GM19397 (cell line): ENCODE results near the gene VSTM4.

Experiments
- ATAC-seq: cut with Tn5 transposase; IDR thresholded peaks from one replicate; pipeline ENCODE4 v1.9.1; 2021; ENCODE audit warnings: mild to moderate bottlenecking, moderate library complexity; ENCODE audit not compliant: unreplicated experiment

Gene VSTM4

DNA sequence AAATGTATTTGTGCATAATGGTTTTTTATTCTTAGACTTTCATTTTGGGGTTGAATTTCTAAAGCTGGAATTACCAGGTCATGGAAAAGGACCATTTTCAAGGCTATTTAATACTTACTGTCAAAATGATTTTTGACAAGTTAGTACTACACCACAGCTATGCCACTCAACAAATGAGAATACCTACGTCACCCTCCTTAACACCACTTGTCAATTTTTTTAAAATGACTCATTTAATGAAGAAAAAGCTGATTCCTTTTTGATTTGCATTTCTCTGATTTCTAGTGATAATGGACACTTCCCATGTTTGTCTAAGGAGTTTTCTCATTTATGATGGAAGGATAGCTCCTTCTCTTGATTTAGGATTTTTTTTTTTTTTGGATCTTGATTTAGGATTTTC is 63.3 kb downstream of the VSTM4 start:
- ATAC-seq = no peak

DNA sequence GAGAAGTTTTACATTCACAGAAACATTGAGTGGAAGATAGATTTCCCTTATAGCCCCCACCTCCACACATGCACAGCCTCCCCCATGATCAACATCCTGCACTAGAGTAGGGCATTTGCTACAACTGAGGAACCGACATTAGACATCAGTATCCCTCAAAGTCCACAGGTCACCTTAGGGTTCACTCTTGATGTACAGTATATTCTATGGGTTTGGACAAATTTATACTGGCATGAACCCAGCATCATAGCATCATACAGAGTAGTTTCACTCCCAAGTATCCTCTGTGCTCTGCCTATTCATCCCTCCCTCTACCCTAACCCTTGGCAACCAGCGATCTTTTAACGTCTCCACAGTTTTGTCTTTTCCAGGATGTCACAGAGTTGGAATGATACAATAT is 64.4 kb downstream of the VSTM4 start:
- ATAC-seq = no peak

DNA sequence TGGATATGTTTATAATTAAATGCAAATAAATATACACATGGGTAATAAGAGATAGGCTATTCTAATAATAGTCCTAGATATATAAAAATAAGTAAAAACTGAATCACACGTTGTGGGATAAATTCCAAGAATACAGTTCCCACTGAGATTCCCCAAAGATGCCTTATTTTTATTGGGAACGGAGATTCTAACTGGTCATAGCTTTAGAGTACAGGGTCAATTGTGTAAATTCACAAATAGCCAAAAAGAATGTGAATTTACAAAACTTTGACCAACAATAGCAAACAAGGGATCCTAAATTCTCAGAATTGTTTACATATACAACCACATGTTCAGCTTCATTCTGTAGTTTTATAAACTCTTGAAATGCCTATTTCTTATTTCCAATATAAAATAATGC is 65.0 kb downstream of the VSTM4 start:
- no peak for ATAC-seq

DNA sequence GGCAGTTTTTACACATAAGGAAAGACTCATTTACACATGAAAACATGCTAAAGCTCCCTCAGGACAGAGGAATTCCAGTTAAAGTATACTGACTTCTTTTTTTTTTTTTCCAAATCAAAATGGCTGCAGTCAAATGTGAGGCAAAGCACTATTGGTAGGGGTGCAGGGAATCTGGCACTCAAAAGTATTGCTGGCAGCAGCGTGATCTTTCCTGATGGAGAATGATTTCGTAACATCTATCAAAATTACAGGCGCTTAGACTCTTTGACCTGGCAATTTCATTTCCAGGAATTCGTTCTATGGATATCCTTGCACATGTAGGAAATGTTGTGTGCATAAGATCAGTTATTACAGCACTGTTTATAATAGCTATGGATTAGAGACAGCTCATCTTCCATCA is 65.7 kb downstream of the VSTM4 start:
- no peak for ATAC-seq

GRCh38 chr10:49047128-49047639 is 68.1 kb downstream of the VSTM4 start:
- no peak for ATAC-seq

DNA sequence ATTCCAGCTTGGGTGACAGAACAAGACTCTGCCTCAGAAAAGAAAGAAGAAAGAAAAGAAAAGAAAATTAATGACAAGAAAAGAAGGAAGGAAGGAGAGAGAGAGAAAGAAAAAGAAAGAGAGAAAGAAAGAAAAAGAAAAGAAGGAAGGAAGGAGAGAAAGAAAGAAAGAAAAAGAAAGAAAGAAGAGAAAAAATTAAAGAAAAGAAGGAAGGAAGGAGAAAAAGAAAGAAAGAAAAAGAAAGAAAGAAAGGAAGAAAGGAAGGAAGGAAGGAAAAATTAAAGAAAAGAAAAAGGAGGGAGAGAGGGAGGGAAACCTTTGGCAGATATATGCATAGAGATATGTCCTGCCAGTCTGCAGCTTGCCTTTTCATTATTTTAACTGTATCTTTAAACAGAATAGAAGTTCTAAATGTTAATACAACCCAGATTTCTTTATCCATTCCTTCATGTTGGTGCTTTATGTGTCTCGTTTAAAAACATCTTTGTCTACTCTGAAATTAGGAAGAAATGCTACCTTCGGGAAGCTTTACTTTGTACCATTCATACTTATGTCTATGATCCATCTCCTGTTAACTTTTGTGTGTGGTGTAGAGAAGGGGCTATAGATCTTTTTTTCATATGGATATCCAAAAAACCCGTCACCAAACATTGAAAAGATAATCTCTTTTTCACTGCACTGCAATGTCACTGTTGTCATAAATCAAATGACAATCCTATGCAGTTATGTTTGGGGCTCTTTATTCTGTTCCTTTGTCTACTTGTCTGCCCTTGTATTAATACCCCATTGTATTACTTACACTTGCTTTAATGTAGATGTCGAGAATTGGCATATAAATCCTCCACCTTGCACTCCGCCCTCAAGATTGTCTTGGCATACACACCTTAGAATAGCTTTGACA is 70.8 kb downstream of the VSTM4 start:
- ATAC-seq = no peak

DNA sequence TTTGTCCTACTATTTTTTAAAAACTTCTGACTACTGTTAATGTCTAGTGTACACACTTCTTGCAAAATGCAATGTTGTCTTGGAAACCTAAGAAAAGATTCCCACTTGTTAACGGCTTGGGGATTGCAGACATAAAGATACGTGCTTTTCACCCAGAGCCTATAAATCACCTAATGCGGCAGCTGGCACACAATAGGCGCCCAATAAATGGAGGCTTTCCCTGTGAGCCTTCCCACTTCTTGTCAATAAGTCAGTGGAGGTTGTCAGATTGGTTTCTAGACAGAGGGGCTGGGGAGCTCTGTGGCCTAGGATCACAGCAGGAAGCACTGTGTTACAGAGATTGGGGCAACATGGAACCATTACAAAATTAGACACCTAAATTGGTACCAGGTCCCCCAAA is 74.7 kb downstream of the VSTM4 start:
- ATAC-seq = no peak

DNA sequence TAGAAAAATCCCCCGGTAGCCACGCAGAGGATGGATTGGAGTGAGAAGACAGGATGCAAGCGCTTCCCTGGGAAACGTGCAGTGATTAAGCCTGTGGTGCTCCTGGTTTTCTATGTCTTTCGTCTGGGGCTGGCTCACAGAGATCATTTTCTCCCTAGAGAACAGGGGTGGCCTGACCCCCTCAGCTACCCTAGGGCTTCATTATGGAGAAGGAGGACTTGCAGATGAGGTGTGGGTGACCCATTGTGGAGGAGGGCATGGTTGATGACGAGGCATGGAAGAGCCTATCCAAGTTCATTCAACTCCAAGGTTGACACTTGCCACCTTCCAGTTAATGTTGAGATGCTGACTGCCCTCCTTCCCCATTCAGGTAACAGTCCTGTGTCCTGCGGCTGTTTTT is 75.9 kb downstream of the VSTM4 start:
- ATAC-seq = no peak

DNA sequence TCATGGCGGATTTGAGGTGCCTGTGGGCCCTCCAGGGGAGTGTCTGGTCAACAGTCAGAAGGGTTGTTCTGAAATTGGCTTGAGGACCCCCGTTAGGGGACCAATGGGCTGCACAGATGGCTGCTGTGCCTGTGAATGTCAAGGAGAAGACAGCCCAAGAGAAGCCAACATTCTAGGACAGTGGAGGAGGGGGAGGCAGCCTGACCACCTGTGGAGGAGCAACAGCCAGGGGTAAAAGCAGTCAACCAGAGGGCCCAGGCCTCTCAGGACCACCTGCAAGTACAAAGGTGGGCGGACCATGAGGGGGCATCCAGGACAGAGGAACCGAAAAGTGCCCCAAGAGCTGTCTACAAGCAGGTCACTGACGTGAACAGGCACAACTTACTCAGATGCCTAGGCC is 76.6 kb downstream of the VSTM4 start:
- no peak for ATAC-seq

- no peak for ATAC-seq
These were observed 78.1 kb downstream of the VSTM4 start for GRCh38 chr10:49037187-49037586.

DNA sequence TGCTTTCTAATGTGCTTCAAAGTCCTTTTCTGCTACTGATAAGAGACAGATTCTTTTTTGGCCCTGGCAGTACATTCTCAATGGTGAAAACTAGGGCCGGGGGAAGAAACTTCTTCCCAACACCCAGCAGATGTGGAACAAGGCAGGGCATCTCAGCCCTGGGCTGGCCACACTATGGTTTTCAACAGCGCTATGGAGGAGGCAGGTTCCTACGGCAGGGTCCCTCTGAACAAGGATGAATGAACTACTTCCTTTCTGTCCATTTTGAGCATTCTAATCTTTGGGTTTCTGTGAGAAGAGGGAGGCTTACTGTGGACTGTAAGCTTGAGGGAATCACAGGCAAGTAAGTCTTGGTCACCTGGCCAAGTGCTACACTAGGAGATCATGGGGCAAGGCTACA is 78.7 kb downstream of the VSTM4 start:
- no peak for ATAC-seq

DNA sequence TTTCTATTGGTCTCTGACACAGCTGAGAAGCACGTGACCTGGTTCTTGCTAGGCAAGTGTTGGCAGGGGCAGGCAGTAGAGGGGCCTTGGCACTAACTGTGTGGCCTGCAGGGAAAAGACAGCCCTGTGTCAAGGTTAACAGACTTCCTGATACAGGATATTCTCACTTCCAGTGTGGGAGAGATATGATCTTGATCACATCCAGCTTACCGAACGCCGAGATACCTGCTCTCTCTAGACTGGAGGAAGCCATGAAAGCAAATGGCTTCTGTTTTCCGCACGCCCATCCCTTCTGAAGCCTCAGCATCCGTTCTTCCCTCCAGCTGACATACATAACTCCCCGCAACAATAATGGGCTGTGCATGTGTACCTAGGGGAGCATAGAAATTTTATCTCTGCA is 79.4 kb downstream of the VSTM4 start:
- ATAC-seq = no peak

- no peak for ATAC-seq
These were observed 80.4 kb downstream of the VSTM4 start for GRCh38 chr10:49034925-49035324.

DNA sequence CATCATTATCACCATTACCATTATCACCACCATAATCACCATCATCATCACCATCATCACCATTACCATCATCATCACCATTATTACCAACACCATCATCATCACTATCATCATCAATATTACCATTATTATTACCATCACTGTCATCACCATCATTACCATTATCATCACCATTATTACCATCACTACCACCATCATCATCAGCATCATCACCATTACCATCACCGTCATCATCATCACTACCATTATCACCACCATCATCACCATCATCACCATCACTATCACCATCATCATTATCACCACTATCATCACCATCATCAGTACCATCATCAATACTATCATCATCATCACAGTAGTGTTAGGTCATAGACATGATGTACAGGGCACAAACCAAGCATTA is 81.4 kb downstream of the VSTM4 start:
- no peak for ATAC-seq

DNA sequence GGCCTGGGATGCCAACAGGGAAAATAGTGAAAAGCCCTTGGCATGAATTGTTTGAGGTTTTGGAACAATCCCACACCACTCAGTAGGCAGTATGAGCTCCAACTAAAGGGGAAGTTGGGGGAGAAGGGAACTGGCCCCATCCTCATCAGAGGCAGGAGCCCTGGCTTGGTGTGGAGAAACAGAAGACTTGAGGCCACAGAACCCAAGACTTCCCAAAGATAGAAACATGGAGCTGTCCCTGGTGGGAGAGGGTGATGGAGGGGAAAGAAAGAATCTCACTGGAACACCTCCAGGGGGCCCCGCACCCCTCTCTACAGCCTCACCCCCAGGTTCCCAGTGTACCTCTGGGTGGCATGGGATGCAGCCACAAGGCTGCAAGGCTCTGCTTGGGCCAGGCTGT is 85.7 kb downstream of the VSTM4 start:
- no peak for ATAC-seq

GRCh38 chr10:49028639-49029038 is 86.7 kb downstream of the VSTM4 start:
- ATAC-seq = no peak

- no peak for ATAC-seq
These were observed 89.9 kb downstream of the VSTM4 start for GRCh38 chr10:49025347-49025983.

DNA sequence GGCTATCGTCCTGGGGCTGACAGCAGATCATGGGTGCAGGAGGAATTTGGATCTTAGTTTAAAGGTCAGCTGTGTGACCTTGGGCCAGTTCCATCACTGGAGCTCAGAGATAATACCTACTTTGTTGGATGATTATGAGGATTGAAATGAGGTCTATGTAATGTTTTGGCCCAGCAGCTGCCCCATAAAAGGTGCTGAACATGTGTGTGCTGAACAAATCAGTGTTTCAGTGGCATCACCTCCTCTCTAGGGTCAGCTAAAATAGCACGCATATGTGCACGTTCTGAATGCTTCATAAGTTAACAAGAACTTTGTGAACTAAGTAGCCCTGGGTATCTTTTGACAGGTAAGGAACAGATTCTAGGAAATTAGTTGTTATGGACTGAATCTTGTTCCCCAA is 90.8 kb downstream of the VSTM4 start:
- no peak for ATAC-seq

GRCh38 chr10:49023752-49024151 is 91.6 kb downstream of the VSTM4 start:
- no peak for ATAC-seq

- ATAC-seq = no peak
These were observed 92.3 kb downstream of the VSTM4 start for GRCh38 chr10:49023071-49023470.

- ATAC-seq = no peak
These were observed 93.6 kb downstream of the VSTM4 start for GRCh38 chr10:49021685-49022084.

- no peak for ATAC-seq
These were observed 99.6 kb downstream of the VSTM4 start for GRCh38 chr10:49015700-49016099.
